ENCODE results near the gene FKBP1B.

Gene FKBP1B

DNA sequence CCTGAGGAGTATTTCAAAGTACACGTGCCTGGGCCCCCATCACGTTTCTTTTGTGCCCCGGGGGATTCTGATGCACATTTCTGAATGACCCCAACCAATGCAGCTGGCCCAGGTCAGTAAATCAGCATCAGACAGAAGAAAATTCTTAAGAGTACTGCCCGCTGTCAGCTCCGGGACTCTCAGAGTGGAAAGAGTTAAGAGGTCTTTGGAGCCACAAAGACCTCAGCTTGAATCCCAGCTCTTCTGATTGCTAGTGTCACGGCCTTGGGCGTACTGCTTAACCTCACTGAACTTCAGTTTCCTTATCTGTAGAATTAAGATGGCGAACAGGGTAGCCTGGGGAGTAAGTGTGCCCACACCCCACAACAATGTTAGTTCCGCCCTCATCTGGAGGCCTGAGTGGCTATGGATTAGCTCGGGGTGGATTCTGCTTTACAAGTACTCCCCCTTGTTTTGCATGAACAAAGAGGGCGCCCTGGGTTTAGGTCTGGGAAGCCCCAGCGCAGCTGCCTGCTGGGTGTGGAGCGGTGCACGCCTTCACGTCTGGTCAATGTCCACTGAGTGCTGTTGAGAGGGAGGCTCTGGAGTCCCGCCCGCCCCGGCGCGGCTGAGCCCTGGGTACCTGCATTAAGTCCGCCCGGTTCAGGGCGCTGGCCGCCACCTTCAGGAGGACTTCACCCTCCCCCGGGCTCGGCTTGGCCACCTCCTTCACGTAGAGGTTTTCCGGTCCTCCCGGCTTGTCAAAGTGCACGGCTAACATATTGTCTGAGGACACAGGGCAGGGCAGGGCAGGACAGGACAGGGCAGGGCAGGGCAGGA is 34.2 kb downstream of the FKBP1B start (continued):
- TF ChIP-seq, protein P1, sequence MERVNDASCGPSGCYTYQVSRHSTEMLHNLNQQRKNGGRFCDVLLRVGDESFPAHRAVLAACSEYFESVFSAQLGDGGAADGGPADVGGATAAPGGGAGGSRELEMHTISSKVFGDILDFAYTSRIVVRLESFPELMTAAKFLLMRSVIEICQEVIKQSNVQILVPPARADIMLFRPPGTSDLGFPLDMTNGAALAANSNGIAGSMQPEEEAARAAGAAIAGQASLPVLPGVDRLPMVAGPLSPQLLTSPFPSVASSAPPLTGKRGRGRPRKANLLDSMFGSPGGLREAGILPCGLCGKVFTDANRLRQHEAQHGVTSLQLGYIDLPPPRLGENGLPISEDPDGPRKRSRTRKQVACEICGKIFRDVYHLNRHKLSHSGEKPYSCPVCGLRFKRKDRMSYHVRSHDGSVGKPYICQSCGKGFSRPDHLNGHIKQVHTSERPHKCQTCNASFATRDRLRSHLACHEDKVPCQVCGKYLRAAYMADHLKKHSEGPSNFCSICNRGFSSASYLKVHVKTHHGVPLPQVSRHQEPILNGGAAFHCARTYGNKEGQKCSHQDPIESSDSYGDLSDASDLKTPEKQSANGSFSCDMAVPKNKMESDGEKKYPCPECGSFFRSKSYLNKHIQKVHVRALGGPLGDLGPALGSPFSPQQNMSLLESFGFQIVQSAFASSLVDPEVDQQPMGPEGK (tag by site-specific recombination; IDR thresholded peaks at IDR 0.05), result no peak
- TF ChIP-seq ZNF239 (tag by site-specific recombination; IDR thresholded peaks at IDR 0.05) (no peak), ZNF596 (tag by site-specific recombination; IDR thresholded peaks at IDR 0.05) (no peak), ZNF211 (tag by site-specific recombination; IDR thresholded peaks at IDR 0.05; ENCODE audit: low read depth) (no peak), ZNF426 (tag by site-specific recombination; IDR thresholded peaks at IDR 0.05) (no peak), ZNF830 (tag by site-specific recombination; IDR thresholded peaks at IDR 0.05; ENCODE audit: low read depth) (no peak), ZNF24 (tag by site-specific recombination; IDR thresholded peaks at IDR 0.05) (no peak), KLF10 (tag by site-specific recombination; IDR thresholded peaks at IDR 0.05) (no peak), ZNF660 (tag by site-specific recombination; IDR thresholded peaks at IDR 0.05) (no peak), SP3 (tag by site-specific recombination; IDR thresholded peaks at IDR 0.05) (peak; percentile 36), ZNF544 (tag by site-specific recombination; IDR thresholded peaks at IDR 0.05) (no peak), KLF9 (tag by site-specific recombination; IDR thresholded peaks at IDR 0.05; ENCODE audit: low read depth) (no peak; the same call in 1 of the 2 replicates), KLF1 (tag by site-specific recombination; IDR thresholded peaks at IDR 0.05) (peak; percentile 35; the same call in 1 of the 2 replicates), ZNF16 (tag by site-specific recombination; IDR thresholded peaks at IDR 0.05; ENCODE audit: low read depth) (no peak), ZNF777 (tag by site-specific recombination; IDR thresholded peaks at IDR 0.05; ENCODE audit: borderline replicate concordance) (0 out of 2 replicates have a peak, but pooled peaks have one; percentile 57), FEZF1 (tag by site-specific recombination; IDR thresholded peaks at IDR 0.05) (no peak), ZNF768 (tag by site-specific recombination; IDR thresholded peaks at IDR 0.05) (no peak), ZNF394 (tag by site-specific recombination; IDR thresholded peaks at IDR 0.05; ENCODE audit: borderline replicate concordance) (no peak), WT1 (tag by site-specific recombination; IDR thresholded peaks at IDR 0.05) (no peak), ZNF292 (tag by site-specific recombination; IDR thresholded peaks at IDR 0.05; ENCODE audit: borderline replicate concordance, low read depth) (no peak), ZNF571 (tag by site-specific recombination; IDR thresholded peaks at IDR 0.05) (no peak), ZNF266 (tag by site-specific recombination; IDR thresholded peaks at IDR 0.05; ENCODE audit: low read depth) (no peak), ZFP3 (tag by site-specific recombination; IDR thresholded peaks at IDR 0.05; ENCODE audit: low read depth) (no peak), ZNF37A (tag by site-specific recombination; IDR thresholded peaks at IDR 0.05) (no peak), ZBTB20 (tag by site-specific recombination; IDR thresholded peaks at IDR 0.05) (peak; percentile 99)
- TF ChIP-seq, protein P2, sequence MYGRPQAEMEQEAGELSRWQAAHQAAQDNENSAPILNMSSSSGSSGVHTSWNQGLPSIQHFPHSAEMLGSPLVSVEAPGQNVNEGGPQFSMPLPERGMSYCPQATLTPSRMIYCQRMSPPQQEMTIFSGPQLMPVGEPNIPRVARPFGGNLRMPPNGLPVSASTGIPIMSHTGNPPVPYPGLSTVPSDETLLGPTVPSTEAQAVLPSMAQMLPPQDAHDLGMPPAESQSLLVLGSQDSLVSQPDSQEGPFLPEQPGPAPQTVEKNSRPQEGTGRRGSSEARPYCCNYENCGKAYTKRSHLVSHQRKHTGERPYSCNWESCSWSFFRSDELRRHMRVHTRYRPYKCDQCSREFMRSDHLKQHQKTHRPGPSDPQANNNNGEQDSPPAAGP (tag by site-specific recombination; IDR thresholded peaks at IDR 0.05), result no peak; the same call in none of the 2 replicates
- TF ChIP-seq, protein P3, sequence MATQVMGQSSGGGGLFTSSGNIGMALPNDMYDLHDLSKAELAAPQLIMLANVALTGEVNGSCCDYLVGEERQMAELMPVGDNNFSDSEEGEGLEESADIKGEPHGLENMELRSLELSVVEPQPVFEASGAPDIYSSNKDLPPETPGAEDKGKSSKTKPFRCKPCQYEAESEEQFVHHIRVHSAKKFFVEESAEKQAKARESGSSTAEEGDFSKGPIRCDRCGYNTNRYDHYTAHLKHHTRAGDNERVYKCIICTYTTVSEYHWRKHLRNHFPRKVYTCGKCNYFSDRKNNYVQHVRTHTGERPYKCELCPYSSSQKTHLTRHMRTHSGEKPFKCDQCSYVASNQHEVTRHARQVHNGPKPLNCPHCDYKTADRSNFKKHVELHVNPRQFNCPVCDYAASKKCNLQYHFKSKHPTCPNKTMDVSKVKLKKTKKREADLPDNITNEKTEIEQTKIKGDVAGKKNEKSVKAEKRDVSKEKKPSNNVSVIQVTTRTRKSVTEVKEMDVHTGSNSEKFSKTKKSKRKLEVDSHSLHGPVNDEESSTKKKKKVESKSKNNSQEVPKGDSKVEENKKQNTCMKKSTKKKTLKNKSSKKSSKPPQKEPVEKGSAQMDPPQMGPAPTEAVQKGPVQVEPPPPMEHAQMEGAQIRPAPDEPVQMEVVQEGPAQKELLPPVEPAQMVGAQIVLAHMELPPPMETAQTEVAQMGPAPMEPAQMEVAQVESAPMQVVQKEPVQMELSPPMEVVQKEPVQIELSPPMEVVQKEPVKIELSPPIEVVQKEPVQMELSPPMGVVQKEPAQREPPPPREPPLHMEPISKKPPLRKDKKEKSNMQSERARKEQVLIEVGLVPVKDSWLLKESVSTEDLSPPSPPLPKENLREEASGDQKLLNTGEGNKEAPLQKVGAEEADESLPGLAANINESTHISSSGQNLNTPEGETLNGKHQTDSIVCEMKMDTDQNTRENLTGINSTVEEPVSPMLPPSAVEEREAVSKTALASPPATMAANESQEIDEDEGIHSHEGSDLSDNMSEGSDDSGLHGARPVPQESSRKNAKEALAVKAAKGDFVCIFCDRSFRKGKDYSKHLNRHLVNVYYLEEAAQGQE (tag by site-specific recombination; IDR thresholded peaks at IDR 0.05), result no peak
- TF ChIP-seq, protein P4, sequence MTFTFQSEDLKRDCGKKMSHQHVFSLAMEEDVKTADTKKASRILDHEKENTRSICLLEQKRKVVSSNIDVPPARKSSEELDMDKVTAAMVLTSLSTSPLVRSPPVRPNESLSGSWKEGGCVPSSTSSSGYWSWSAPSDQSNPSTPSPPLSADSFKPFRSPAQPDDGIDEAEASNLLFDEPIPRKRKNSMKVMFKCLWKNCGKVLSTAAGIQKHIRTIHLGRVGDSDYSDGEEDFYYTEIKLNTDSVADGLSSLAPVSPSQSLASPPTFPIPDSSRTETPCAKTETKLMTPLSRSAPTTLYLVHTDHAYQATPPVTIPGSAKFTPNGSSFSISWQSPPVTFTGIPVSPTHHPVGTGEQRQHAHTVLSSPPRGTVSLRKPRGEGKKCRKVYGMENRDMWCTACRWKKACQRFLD (tag by site-specific recombination; IDR thresholded peaks at IDR 0.05), result no peak
- TF ChIP-seq, protein P5, sequence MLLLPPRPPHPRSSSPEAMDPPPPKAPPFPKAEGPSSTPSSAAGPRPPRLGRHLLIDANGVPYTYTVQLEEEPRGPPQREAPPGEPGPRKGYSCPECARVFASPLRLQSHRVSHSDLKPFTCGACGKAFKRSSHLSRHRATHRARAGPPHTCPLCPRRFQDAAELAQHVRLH (tag by site-specific recombination; IDR thresholded peaks at IDR 0.05), result no peak
- TF ChIP-seq, protein P6, sequence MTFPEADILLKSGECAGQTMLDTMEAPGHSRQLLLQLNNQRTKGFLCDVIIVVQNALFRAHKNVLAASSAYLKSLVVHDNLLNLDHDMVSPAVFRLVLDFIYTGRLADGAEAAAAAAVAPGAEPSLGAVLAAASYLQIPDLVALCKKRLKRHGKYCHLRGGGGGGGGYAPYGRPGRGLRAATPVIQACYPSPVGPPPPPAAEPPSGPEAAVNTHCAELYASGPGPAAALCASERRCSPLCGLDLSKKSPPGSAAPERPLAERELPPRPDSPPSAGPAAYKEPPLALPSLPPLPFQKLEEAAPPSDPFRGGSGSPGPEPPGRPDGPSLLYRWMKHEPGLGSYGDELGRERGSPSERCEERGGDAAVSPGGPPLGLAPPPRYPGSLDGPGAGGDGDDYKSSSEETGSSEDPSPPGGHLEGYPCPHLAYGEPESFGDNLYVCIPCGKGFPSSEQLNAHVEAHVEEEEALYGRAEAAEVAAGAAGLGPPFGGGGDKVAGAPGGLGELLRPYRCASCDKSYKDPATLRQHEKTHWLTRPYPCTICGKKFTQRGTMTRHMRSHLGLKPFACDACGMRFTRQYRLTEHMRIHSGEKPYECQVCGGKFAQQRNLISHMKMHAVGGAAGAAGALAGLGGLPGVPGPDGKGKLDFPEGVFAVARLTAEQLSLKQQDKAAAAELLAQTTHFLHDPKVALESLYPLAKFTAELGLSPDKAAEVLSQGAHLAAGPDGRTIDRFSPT (tag by site-specific recombination; IDR thresholded peaks at IDR 0.05), result no peak

All from HEK293 (cell line).